SK-N-SH (cell line): ENCODE measurements around the gene CCDC57. TPM values are rescaled to one million over a fixed set of nuclear protein-coding genes. Genes with fewer than 3 reads are reported as not detected.
A peak's percentile ranks its signal among the peaks of the same experiment; 100 is the strongest.

Source experiments
- CTCF ChIA-PET: fragments of 300-600, 350-600 bp; formaldehyde crosslinking; extraction: SDS; loops from one replicate; lab custom pipeline; 2021; lab: Yijun Ruan, JAX
- POLR2A ChIA-PET: fragments of 350-600 bp; sonication (Branson Sonifier 250); formaldehyde crosslinking; extraction: SDS; loops from one replicate; lab custom pipeline; 2020; ENCODE audit warnings: antibody characterized with exemption, inconsistent platforms; lab: Yijun Ruan, JAX
- DNase-seq: peaks from one replicate; pipeline ENCODE4 v3.0.0; 2012
- H2AFZ ChIP-seq: fragments of 200-600 bp; sonication (generic); 2 replicates; pipeline ENCODE4 v1.8.1; 2016; ENCODE audit warnings: antibody characterized with exemption, mild to moderate bottlenecking, low read depth
- H3F3A ChIP-seq: fragments of 200-600 bp; sonication (generic); replicated peaks from 2 replicates; pipeline ENCODE3; 2016; ENCODE audit warnings: antibody characterized with exemption, mild to moderate bottlenecking; ENCODE audit not compliant: insufficient read depth
- H3K27ac ChIP-seq, 2 experiments: fragments of 200-500 bp in 1 of 2; fragments of 200-600 bp in 1 of 2; sonication (Bioruptor generic) in 1 of 2; sonication (generic), shearing (Covaris generic) in 1 of 2; 2 replicates each; pipeline versions ENCODE4 v1.5.1 to v1.6.1; 2014 to 2016; ENCODE audit warnings: low read depth in 2 of 2, inconsistent platforms in 1 of 2, low read length in 1 of 2, mild to moderate bottlenecking in 1 of 2, mixed read lengths in 1 of 2
- H3K27me3 ChIP-seq: fragments of 200-600 bp; sonication (generic), shearing (Covaris generic); 2 replicates; pipeline ENCODE4 v1.6.1; 2016; ENCODE audit warnings: mixed run types; ENCODE audit not compliant: insufficient read depth
- H3K36me3 ChIP-seq, 2 experiments: fragments of 200-500 bp in 1 of 2; fragments of 200-600 bp in 1 of 2; sonication (Bioruptor generic) in 1 of 2; sonication (generic) in 1 of 2; replicated peaks in 1 of 2; 2 replicates each; pipeline versions ENCODE3 to v1.5.1; 2014 to 2016; ENCODE audit warnings: low read length in 1 of 2, mild to moderate bottlenecking in 1 of 2; ENCODE audit not compliant: insufficient read depth in 2 of 2, control insufficient read depth in 1 of 2
- H3K4me1 ChIP-seq, 2 experiments: fragments of 200-500 bp in 1 of 2; fragments of 200-600 bp in 1 of 2; sonication (Bioruptor generic) in 1 of 2; sonication (generic), shearing (Covaris generic) in 1 of 2; 2 replicates each; pipeline versions ENCODE4 v1.5.1 to v1.6.1; 2014 to 2016; ENCODE audit warnings: low read depth in 1 of 2, low read length in 1 of 2, mixed run types in 1 of 2; ENCODE audit not compliant: insufficient read depth in 2 of 2, control insufficient read depth in 1 of 2
- H3K4me2 ChIP-seq: fragments of 200-600 bp; sonication (generic), shearing (Covaris generic); 2 replicates; pipeline ENCODE4 v1.6.1; 2017; ENCODE audit warnings: mixed run types
- H3K4me3 ChIP-seq, 2 experiments: fragments of 200-500 bp in 1 of 2; fragments of 200-600 bp in 1 of 2; sonication (Bioruptor generic) in 1 of 2; sonication (generic), shearing (Covaris generic) in 1 of 2; 2 replicates each; pipeline versions ENCODE4 v1.5.1 to v1.8.1; 2014 to 2016; ENCODE audit warnings: low read depth in 2 of 2, inconsistent platforms in 1 of 2, low read length in 1 of 2, mild to moderate bottlenecking in 1 of 2, mixed read lengths in 1 of 2, moderate library complexity in 1 of 2
- H3K79me2 ChIP-seq: fragments of 200-600 bp; sonication (generic); 2 replicates; pipeline ENCODE4 v1.8.1; 2017; ENCODE audit warnings: mild to moderate bottlenecking; ENCODE audit not compliant: insufficient read depth
- H3K9ac ChIP-seq: fragments of 200-600 bp; sonication (generic); 2 replicates; pipeline ENCODE4 v1.6.1; 2017; ENCODE audit warnings: mixed run types
- H3K9me2 ChIP-seq: fragments of 200-600 bp; sonication (generic); 2 replicates; pipeline ENCODE4 v1.6.1; 2017; ENCODE audit warnings: mixed run types
- H3K9me3 ChIP-seq: fragments of 200-600 bp; sonication (generic); 2 replicates; pipeline ENCODE4 v1.6.1; 2017; ENCODE audit warnings: mixed run types, mild to moderate bottlenecking, moderate library complexity
- H4K20me1 ChIP-seq: fragments of 200-600 bp; sonication (generic); 2 replicates; pipeline ENCODE4 v1.6.1; 2017; ENCODE audit warnings: mild to moderate bottlenecking, mixed run types; ENCODE audit not compliant: insufficient read depth
- EP300 ChIP-seq, 2 experiments: IDR thresholded peaks; 2 replicates each; pipeline versions ENCODE4 v1.4.0 to v1.6.1; 2012; ENCODE audit warnings: borderline replicate concordance in 1 of 2, low read depth in 1 of 2, low read length in 1 of 2
- FOSL2 ChIP-seq: IDR thresholded peaks from 2 replicates; pipeline ENCODE4 v1.4.0; 2012; ENCODE audit warnings: low read depth, mild to moderate bottlenecking, moderate library complexity, borderline replicate concordance
- FOXJ3 ChIP-seq: sonication (generic); formaldehyde crosslinking; IDR thresholded peaks from 2 replicates; pipeline ENCODE4 v1.5.1; 2020; ENCODE audit warnings: mild to moderate bottlenecking, missing genetic modification reagents
- FOXM1 ChIP-seq: IDR thresholded peaks from 2 replicates; pipeline ENCODE4 v1.4.0; 2012; ENCODE audit warnings: low read depth, mild to moderate bottlenecking
- GATA2 ChIP-seq: sonication (generic); formaldehyde crosslinking; IDR thresholded peaks from 2 replicates; pipeline ENCODE4 v1.5.0; 2020; ENCODE audit warnings: mild to moderate bottlenecking, missing genetic modification reagents
- JUND ChIP-seq: IDR thresholded peaks from 2 replicates; pipeline ENCODE4 v1.4.0; 2012
- POLR2AphosphoS5 ChIP-seq: IDR thresholded peaks from 2 replicates; pipeline ENCODE4 v1.6.1; 2012; ENCODE audit warnings: low read depth, low read length
- TAF1 ChIP-seq: IDR thresholded peaks from 2 replicates; pipeline ENCODE4 v1.6.1; 2012; ENCODE audit warnings: low read depth, mild to moderate bottlenecking, low read length, moderate library complexity, borderline replicate concordance
- TCF12 ChIP-seq: IDR thresholded peaks from 2 replicates; pipeline ENCODE4 v1.4.0; 2012
- WGBS: methylation state at CpG from one replicate; pipeline ENCODE4 v1.1.6; 2017; ENCODE audit warnings: low lambda C conversion rate; 5-methylcytosine and 5-hydroxymethylcytosine counted together
- polyA plus RNA-seq, 3 experiments: library from polyadenylated mRNA; depleted of rRNA; stranded (reverse); fragments of >200 nt; gene quantifications; 2 replicates each; pipeline ENCODE4 v1.2.3, GENCODE V29; 2012
- TF ChIP-seq, protein P1 (sequence below): IDR thresholded peaks from 2 replicates; pipeline ENCODE4 v1.4.0; 2012; ENCODE audit warnings: low read depth
- TF ChIP-seq, protein P2 (sequence below): fragments of 150-350 bp; IDR thresholded peaks from 2 replicates; pipeline ENCODE4 v1.6.1; 2016; ENCODE audit warnings: mild to moderate bottlenecking, low read depth, low read length
- TF ChIP-seq, protein P3 (sequence below): IDR thresholded peaks from 2 replicates; pipeline ENCODE4; 2012
- TF ChIP-seq, protein P4 (sequence below): fragments of 200-600 bp; sonication (generic); IDR thresholded peaks from 2 replicates; pipeline ENCODE4 v1.6.1; 2017; ENCODE audit warnings: antibody characterized with exemption, mild to moderate bottlenecking, moderate library complexity

The CCDC57 gene
- polyA plus RNA-seq, 1 of the 3 experiments (the other 2 are of a cell fraction): 68.6 TPM

DNA sequence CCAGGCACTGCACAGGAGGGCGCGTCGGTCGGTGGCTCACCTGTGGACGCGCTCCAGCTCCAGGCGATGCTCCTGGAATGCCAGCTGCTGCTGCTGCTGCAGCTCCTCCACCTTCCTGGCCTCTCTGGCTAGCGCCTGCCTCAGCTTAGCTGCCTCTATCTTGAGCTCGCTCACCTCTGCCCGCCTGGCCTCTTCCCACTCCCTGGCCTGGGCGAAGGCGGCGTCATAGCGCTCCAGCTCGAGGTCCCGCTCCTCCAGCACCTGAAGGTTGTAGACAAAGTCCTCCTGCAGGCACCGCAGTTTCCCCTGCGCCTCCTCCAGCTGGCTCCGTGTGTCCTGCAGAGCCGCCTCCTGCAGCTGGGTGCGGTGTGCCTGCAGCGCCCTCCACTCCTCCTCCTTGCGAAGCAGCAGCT, 11.1 kb downstream of the CCDC57 start:
- ChIA-PET POLR2A (no interaction called here), CTCF (interaction anchor here (1.1 to 2.9 kb wide), 3 partner anchors 35 to 242 kb away, joined by 3 to 12 read pairs (median 4); no protein-coding TSS in a partner anchor)
- H3K36me3 ChIP-seq: peaks cover 20 to 31% of the 10 kb centered on the region in 2 experiments
- no peak overlapping the region for H3K27ac ChIP-seq
- H4K20me1 ChIP-seq: 0 out of 2 replicates have a peak, but pooled peaks cover 3% of the 10 kb centered on the region
- TF ChIP-seq, protein P1, sequence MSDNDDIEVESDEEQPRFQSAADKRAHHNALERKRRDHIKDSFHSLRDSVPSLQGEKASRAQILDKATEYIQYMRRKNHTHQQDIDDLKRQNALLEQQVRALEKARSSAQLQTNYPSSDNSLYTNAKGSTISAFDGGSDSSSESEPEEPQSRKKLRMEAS: no peak
- TF ChIP-seq, protein P2, sequence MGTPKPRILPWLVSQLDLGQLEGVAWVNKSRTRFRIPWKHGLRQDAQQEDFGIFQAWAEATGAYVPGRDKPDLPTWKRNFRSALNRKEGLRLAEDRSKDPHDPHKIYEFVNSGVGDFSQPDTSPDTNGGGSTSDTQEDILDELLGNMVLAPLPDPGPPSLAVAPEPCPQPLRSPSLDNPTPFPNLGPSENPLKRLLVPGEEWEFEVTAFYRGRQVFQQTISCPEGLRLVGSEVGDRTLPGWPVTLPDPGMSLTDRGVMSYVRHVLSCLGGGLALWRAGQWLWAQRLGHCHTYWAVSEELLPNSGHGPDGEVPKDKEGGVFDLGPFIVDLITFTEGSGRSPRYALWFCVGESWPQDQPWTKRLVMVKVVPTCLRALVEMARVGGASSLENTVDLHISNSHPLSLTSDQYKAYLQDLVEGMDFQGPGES: no peak
- no peak for TF ChIP-seq POLR2AphosphoS5
- TF ChIP-seq TAF1: no peak
- TF ChIP-seq, protein P3, sequence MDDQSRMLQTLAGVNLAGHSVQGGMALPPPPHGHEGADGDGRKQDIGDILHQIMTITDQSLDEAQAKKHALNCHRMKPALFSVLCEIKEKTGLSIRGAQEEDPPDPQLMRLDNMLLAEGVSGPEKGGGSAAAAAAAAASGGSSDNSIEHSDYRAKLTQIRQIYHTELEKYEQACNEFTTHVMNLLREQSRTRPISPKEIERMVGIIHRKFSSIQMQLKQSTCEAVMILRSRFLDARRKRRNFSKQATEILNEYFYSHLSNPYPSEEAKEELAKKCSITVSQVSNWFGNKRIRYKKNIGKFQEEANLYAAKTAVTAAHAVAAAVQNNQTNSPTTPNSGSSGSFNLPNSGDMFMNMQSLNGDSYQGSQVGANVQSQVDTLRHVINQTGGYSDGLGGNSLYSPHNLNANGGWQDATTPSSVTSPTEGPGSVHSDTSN: no peak
- TF ChIP-seq TCF12: no peak
- no peak for TF ChIP-seq EP300 (IDR thresholded peaks at IDR 0.05; ENCODE audit: borderline replicate concordance in 1 of 2, low read depth in 1 of 2, low read length in 1 of 2)
- TF ChIP-seq JUND: no peak
- TF ChIP-seq GATA2 (CRISPR knock-in tag): no peak
- no peak for TF ChIP-seq FOXM1
- no peak for TF ChIP-seq FOXJ3
- no peak for TF ChIP-seq FOSL2
- TF ChIP-seq, protein P4, sequence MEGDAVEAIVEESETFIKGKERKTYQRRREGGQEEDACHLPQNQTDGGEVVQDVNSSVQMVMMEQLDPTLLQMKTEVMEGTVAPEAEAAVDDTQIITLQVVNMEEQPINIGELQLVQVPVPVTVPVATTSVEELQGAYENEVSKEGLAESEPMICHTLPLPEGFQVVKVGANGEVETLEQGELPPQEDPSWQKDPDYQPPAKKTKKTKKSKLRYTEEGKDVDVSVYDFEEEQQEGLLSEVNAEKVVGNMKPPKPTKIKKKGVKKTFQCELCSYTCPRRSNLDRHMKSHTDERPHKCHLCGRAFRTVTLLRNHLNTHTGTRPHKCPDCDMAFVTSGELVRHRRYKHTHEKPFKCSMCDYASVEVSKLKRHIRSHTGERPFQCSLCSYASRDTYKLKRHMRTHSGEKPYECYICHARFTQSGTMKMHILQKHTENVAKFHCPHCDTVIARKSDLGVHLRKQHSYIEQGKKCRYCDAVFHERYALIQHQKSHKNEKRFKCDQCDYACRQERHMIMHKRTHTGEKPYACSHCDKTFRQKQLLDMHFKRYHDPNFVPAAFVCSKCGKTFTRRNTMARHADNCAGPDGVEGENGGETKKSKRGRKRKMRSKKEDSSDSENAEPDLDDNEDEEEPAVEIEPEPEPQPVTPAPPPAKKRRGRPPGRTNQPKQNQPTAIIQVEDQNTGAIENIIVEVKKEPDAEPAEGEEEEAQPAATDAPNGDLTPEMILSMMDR: no peak
- H3K4me1 ChIP-seq: peaks cover 15 to 19% of the 10 kb centered on the region in 2 experiments; a peak in 3 of 4 replicates
- peak; percentile 16 for DNase-seq
- no peak overlapping the region for H2AFZ ChIP-seq
- peaks cover 17% of the 10 kb centered on the region for H3F3A ChIP-seq
- H3K9me3 ChIP-seq: no peaks in the 10 kb centered on the region
- no peaks in the 10 kb centered on the region for H3K9me2 ChIP-seq
- H3K4me2 ChIP-seq: no peak overlapping the region
- H3K4me3 ChIP-seq: no peak overlapping the region
- no peak overlapping the region for H3K9ac ChIP-seq
- no peaks in the 10 kb centered on the region for H3K27me3 ChIP-seq
- peaks cover 17% of the 10 kb centered on the region; the same call in 1 of the 2 replicates for H3K79me2 ChIP-seq
- WGBS: 96% methylated on average over 16 of the region's 23 CpGs
